ENCODE data around the gene CTNNA3.

- TF ChIP-seq CTCF (IDR thresholded peaks at IDR 0.05 in 8 of 11, conservative IDR thresholded peaks at IDR 0.05 in 3 of 11), result no peak
- no peak for TF ChIP-seq POLR2A (IDR thresholded peaks at IDR 0.05)
- no peak for TF ChIP-seq POLR2AphosphoS5 (IDR thresholded peaks at IDR 0.05)
Observed at GRCh38 chr10:66440568-66440967, 1255.4 kb downstream of the CTNNA3 start.

All from spleen (tissue), 7 donors.